GM12891 (cell line): ENCODE results near the gene TTLL6.

Experiments
- POLR2A ChIP-seq: IDR thresholded peaks from 2 replicates; pipeline ENCODE4 v1.6.1; 2011; ENCODE audit warnings: low read depth, low read length, control low read depth
- POLR2AphosphoS5 ChIP-seq: IDR thresholded peaks from 2 replicates; pipeline ENCODE4 v1.6.1; 2011; ENCODE audit warnings: low read depth, low read length, control low read depth
- TAF1 ChIP-seq: IDR thresholded peaks from 2 replicates; pipeline ENCODE4 v1.6.1; 2011; ENCODE audit warnings: low read depth, low read length, control low read depth

- no peak for TF ChIP-seq POLR2A
- no peak for TF ChIP-seq POLR2AphosphoS5
- no peak for TF ChIP-seq TAF1
Measured at GRCh38 chr17:48721009-48721402, 96.0 kb downstream of the TTLL6 start.
